Measurements from ENCODE around the gene SLC12A7.
A peak's percentile ranks its signal among the peaks of the same experiment; 100 is the strongest.
"Not testable (repeated sequence)": the region's sequence is repeated elsewhere in the genome, so short reads cannot be mapped to it uniquely, and the experiment has no call there.

The SLC12A7 gene

DNA sequence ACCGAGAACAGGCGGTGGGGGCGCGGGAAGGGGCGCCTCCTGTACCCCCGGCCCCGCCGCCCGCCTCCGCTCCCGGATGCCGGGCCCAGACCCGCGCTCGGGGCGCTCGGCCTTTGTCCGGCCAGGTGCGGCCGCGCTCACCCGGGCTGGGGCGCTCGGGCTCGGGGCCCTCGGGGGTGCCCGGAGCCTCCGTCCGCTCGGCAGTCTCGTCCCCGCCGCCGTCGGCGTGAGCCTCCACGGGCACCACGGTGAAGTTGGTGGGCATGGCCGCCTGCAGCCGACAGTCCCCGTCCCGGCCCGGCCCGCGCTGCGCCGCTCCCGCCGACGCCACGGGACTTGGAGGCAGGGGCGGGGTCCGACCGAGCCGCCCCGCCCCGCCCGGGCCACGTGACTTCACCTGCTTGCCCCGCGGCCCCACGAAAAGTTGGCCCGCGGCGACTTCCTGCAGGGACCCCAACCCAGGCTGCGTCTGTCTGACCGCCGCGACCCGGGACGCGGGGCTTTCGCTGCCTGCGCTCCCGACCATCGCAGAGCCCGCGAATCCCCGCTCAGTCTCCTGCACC, at the start of gene SLC12A7:
Gene SLC12A7, minus strand, starts transcription at position 337 of the 563 bp plus-strand sequence. Its CDS starts 72 bp downstream, at position 265.
- DNase-seq, result peak; percentile 75

GRCh38 chr5:1161108-1161832, 49.4 kb upstream of the SLC12A7 start:
- DNase-seq, result no peak

DNA sequence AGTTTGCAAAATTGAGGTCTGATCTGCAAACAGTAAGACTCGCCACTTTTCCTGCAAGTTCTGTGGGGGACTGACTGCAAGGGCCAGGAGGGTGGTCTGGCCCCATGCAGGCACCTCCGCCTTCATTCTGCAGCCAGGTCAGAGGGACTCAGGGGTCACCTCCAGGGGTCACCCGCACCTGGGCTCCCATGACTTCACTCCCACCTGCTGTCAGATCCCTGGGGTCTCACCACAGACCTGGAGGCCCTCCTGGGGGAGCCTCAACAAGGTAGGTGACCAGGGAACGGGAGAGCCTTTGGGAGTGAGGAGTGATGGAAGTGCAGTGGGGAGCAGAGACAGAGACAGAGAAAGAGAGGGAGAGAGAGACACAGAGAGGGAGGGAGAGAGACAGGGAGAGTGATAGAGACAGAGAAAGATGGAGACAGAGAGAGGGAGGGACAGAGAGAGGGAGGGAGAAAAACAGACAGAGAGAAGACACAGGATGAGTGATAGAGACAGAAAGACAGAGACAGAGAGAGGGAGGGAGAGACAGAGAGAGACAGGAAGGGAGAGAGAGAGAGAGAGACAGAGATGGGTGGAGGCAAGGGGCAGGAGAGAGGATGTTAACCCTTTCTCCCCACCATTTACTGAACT, 48.0 kb upstream of the SLC12A7 start:
- DNase-seq, result no peak

DNA sequence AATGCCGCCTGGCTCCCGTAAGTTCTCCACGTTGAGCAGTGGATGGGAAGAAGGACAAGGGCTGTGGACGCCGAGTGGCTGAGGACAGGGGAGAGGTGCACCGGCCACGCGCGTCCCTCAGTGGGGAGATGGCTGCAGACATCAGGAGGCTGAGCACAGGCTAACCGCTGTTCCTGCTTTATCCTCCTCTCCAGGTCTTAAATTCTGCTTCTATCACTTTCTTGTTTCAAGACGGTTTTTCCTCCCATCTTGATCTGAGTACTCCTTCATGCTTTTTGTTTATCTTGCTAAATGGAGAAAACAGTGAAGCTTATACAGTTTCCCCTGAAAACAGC, 47.4 kb upstream of the SLC12A7 start:
- no peak for DNase-seq

- DNase-seq, result no peak
Measured at GRCh38 chr5:1158647-1159340, 46.9 kb upstream of the SLC12A7 start.

GRCh38 chr5:1157461-1157986, 45.7 kb upstream of the SLC12A7 start:
- not testable (repeated sequence) for DNase-seq

GRCh38 chr5:1156754-1157460, 45.0 kb upstream of the SLC12A7 start:
- no peak for DNase-seq

DNA sequence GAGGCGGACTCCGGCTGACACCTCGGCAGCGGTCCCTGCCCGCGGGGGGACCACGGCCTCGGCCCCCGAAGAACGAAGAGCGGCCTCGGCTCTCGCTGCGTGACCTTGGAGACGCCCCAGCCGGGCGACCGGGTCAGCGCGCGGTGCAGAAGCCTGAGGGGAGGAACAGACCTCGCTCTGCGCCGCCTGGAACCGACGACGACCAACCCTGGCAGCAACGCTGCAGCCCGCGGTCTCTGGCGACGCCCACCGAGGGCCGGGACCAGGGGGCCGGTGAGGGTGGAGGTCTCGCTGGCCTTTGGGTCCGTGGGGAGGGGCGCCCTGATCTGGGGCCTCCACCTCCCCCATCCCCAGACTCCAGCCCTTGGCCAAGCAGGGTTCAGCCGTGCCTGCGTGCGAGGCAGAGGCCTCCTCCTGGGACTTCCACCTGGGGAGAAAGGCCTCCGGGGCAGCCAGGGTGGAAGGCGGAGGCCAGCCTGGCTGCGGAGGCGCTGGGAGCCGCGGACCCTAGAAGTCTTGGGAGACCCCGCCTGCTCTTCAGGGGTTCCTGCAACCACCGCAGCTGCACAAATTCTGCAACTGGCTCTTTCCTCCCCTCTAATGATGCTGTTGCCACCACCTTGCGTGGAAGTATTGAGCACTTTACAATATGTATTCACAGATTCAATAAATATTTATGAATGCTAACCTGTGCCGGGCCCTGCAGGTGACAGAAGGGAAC, 44.3 kb upstream of the SLC12A7 start:
- no peak for DNase-seq

- DNase-seq, result no peak
Measured at GRCh38 chr5:1155191-1156032, 43.5 kb upstream of the SLC12A7 start.

DNA sequence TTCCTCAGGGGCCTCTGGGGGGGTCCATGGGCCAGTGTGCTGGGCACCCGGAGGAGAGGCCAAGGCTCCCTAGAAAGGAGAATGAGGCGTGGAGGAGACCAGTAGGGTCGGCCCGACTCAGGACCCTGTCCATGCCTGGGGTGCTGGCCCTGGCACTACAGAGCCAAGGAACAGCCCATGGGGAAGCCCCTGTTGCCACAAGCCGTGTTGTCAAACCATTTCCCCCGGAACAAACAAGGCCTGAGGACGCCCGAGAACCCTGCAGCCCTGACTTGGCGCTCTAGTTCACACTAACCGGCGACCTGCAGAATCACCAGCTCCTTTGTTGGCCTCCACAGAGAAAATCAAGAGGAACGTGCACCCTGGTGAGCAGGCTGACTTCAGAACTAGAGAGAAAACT, 41.6 kb upstream of the SLC12A7 start:
- no peak for DNase-seq

GRCh38 chr5:1152771-1153282, 41.0 kb upstream of the SLC12A7 start:
- no peak for DNase-seq

DNA sequence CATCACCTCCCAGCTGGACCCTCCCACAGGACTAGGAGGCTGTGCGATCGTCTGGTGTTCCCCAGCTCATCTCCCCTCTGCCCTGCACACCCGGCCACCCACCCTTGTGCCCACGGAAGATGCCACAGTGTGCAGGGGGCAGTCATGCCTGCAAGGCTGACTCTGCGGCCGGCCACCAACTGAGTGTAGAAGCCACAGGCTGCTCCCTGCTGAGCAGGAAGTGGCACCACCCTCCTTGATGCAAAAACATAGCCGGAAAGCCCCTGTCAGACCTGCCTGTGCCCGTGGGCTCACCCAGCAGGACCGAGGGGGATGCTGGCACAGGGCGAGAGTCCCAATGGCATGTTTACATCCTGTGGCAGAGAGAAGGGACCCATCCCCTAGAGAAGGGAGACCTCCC, 40.3 kb upstream of the SLC12A7 start:
- DNase-seq, result no peak

DNA sequence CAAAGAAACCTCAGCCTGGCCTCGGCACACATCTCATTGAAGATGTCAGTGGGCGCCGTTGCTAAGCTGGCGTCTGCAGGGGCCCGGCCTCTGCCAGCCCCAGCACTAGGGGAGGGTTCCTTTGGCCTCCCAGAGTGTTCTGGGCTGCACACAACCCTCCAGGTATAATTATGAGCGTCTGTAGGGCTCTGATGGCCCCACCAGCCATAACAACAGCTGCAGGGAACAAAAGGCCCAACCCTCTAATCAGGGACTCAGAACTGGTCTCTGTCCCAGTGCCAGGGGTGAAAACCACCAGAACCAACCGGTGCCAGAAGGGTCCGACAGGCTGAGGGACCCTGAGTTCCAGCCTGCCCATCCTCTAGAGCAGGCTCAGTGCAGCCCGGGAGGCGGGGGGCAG, 39.5 kb upstream of the SLC12A7 start:
- DNase-seq, result no peak

DNA sequence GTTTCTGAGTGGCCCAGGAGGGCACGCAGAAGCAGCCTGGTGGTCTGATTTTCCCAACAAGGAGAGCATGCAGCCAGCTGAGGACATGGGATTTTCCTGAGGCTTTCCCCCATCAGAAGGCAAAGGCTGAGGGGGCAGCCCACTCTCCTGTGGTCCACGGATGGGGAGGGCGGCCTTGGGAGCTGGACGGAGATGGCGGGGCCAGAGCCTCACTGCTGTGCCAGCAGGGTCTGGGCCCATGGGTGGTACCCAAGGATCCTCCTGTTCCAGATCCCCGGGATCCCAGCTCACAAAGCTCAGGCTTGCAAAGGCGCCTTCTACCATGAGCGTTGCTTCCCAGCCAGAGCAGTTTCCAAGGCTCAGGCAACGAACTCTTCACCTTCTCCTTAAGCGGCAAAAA, 39.0 kb upstream of the SLC12A7 start:
- DNase-seq, result no peak

DNA sequence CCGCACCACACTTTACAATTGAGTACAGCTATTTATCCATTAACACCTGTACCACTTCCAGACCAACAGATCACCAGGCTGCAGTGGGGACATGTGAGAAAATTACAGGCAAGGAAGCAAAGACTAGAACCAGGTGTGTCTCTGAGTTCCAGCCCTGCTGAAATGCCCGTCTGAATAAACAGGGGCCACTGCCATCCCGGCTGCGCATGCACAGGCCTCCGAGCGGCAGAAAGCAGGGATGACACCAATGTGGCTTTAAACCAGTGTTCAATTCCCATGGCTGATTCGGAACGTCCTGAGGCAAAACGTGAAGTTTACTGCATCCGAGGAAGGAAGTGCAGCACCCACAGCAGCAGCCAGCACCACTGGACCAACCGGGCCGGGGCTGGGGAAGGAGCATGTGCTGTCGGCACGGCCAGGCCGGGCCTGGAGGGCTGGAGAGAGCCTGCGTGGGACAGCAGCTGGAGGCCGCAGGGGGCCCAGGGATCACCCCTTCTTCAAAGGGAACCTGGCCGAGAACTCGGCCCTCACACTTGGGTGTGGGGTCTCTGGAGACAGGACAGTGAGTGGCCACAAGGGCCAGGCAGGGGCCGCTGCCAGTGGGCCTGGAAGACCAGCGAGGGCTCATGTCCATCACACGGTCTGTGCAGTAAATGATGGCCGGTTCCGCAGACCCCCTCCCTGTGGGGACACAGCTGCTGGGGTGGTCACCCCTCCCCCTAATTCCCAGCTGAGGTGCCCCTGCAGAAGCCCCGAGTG, 33.0 kb upstream of the SLC12A7 start:
- DNase-seq, result no peak

DNA sequence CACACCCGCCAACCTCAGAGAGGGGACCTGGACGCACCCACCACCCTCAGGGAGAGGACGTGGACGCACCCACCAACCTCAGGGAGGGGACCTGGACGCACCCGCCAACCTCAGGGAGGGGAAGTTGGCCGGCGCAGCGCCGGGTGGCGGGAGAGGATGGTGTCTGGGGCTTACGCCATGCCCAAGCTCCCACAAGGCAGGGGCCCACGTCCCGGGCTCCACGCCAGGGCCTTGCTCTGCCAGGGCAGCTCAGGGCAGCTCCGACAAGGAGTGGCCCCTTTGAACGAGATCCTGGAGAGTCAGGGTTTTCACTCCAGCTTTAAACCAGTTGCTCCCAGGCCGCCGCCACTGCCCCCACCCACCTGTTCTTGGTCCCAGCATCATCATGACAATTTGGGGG, 32.2 kb upstream of the SLC12A7 start:
- no peak for DNase-seq

DNA sequence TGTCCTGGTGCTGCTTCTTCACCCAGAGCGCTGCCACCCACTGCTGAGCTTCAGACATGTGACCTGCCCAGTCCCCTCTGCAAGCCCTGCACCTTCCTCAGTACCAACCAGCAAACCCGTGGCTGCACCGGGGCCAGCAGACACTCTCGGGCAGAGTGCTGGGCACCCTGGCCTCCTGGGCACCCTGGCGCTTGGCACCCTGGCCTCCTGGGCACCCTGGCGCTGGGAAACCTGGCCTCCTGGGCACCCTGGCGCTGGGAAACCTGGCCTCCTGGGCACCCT, 31.7 kb upstream of the SLC12A7 start:
- DNase-seq, result no peak

DNA sequence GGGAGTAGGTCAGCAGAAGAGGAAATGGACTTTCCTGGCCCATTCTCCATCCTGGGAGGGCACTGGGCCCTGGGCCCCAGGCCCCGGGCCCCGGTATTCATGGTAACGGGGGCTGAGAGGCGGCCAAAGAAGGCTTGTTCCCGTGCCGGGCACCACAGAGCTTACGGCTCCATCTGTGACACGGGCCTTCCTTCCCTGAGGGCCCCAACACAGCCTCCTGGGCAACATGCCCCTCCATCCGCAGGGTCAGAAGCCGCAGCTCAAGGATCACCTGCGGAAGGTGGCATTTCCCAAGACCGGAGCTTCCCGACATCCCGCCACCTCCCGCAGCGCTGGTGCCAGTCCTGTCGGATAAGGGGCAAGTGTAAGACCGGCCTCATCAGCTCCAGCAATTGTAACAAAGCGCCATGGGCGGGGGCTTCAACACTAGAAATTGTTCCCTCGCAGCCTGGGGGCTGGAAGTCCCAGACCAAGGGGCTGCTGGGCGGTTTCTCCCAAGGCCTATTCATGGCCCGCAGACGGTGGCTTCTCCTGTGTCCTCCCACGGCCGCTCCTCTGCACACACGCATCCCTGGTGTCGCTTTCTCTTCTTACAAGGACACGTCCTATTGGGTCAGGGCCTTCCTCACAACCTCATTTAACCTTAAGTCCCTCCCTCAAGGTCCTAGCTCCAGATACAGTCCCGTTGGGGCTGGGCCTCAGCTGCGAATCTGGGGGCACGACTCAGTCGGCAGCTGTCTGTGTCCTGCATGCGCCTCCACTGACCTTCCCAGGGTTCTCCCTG, 31.2 kb upstream of the SLC12A7 start:
- DNase-seq, result no peak

- no peak for DNase-seq
Measured at GRCh38 chr5:1141834-1142233, 30.0 kb upstream of the SLC12A7 start.

DNA sequence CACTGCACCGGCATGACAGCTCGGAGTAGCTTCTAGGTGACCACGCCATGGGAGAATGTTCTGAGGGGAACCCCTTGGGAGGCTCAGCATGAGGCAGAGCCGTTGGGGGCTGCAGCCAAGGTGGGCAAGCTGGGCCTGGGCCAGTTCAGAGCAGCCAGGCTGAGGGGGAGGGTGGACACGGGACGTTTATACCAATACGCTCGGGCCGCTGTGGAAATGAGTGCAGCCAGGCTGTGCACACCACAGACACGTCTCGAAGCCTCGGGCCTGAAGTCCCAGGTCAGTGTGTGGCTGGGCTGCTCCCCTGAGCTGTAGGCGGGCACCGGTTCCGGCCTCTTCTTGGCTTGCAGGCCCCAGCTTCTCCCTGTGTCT, 28.9 kb upstream of the SLC12A7 start:
- DNase-seq, result no peak
